KMS-11 (cell line): Measurements from ENCODE around the gene PYGM.

Source experiments
- H2AFZ ChIP-seq: fragments of 200-600 bp; sonication (generic); 2 replicates; pipeline ENCODE4 v1.6.1; 2016; ENCODE audit warnings: antibody characterized with exemption, mixed run types, low read depth
- H3K27ac ChIP-seq: fragments of 200-600 bp; sonication (generic); 2 replicates; pipeline ENCODE4 v1.6.1; 2016; ENCODE audit warnings: mild to moderate bottlenecking, mixed run types
- H3K27me3 ChIP-seq: fragments of 200-600 bp; sonication (generic); 2 replicates; pipeline ENCODE4 v1.6.1; 2017; ENCODE audit warnings: mild to moderate bottlenecking, low read depth, mixed run types, moderate library complexity; ENCODE audit not compliant: insufficient read depth
- H3K36me3 ChIP-seq: fragments of 200-600 bp; sonication (generic); 2 replicates; pipeline ENCODE4 v1.6.1; 2017; ENCODE audit warnings: mild to moderate bottlenecking, mixed run types; ENCODE audit not compliant: insufficient read depth
- H3K4me1 ChIP-seq: fragments of 200-600 bp; sonication (generic); 2 replicates; pipeline ENCODE4 v1.6.1; 2016; ENCODE audit warnings: mild to moderate bottlenecking, low read depth, mixed run types; ENCODE audit not compliant: poor library complexity, severe bottlenecking
- H3K4me2 ChIP-seq: fragments of 200-600 bp; sonication (generic); 2 replicates; pipeline ENCODE4 v1.7.0; 2016; ENCODE audit warnings: mild to moderate bottlenecking, mixed run types
- H3K4me3 ChIP-seq: fragments of 200-600 bp; sonication (generic); IDR thresholded peaks from 2 replicates; pipeline ENCODE4 v1.6.1; 2017; ENCODE audit warnings: low read depth, low read length, mixed read lengths; ENCODE audit not compliant: insufficient read depth
- H3K79me2 ChIP-seq: fragments of 200-600 bp; sonication (generic); 2 replicates; pipeline ENCODE4 v1.6.1; 2016; ENCODE audit warnings: low read depth, mixed run types; ENCODE audit not compliant: insufficient read depth
- H3K9ac ChIP-seq: fragments of 200-600 bp; sonication (generic); 2 replicates; pipeline ENCODE4 v1.6.1; 2016; ENCODE audit warnings: mild to moderate bottlenecking, mixed run types
- H4K20me1 ChIP-seq: fragments of 200-600 bp; sonication (generic); 2 replicates; pipeline ENCODE4 v1.6.1; 2016; ENCODE audit warnings: mild to moderate bottlenecking, mixed run types; ENCODE audit not compliant: insufficient read depth
- TF ChIP-seq, protein P1 (sequence below): fragments of 200-600 bp; sonication (generic); conservative IDR thresholded peaks from 2 replicates; pipeline ENCODE4 v1.6.1; 2017; ENCODE audit warnings: low read depth, mild to moderate bottlenecking, antibody characterized with exemption, low read length, moderate library complexity, mixed read lengths

Gene PYGM

DNA sequence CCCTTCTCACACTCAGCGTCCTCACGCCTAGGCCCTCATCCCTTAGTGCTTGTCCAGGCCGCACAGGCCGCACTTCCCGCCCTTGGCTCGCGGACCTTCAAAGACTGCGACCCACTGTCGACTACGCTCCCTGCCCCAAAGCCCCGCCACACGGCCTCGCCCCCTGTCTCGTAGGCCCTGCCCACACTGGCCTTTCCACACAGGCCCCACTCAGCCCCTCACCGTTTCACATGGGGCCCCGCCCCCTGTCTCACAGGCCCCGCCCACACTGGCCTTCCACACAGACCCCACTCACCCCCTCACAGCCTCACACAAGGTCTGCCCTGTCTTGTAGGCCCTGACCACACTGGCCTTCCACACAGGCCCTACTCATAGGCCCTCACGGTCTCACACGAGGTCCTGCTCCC is 47.8 kb downstream of the PYGM start:
- H3K4me1 ChIP-seq: no peaks in the 10 kb centered on the region
- no peak overlapping the region for H3K4me2 ChIP-seq
- H3K27ac ChIP-seq: no peak overlapping the region
- TF ChIP-seq, protein P1, sequence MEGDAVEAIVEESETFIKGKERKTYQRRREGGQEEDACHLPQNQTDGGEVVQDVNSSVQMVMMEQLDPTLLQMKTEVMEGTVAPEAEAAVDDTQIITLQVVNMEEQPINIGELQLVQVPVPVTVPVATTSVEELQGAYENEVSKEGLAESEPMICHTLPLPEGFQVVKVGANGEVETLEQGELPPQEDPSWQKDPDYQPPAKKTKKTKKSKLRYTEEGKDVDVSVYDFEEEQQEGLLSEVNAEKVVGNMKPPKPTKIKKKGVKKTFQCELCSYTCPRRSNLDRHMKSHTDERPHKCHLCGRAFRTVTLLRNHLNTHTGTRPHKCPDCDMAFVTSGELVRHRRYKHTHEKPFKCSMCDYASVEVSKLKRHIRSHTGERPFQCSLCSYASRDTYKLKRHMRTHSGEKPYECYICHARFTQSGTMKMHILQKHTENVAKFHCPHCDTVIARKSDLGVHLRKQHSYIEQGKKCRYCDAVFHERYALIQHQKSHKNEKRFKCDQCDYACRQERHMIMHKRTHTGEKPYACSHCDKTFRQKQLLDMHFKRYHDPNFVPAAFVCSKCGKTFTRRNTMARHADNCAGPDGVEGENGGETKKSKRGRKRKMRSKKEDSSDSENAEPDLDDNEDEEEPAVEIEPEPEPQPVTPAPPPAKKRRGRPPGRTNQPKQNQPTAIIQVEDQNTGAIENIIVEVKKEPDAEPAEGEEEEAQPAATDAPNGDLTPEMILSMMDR: no peak
- H3K9ac ChIP-seq: no peak overlapping the region
- H3K79me2 ChIP-seq: no peaks in the 10 kb centered on the region
- H2AFZ ChIP-seq: no peak overlapping the region
- H4K20me1 ChIP-seq: no peaks in the 10 kb centered on the region
- peaks cover 69% of the 10 kb centered on the region for H3K27me3 ChIP-seq
- H3K4me3 ChIP-seq: no peak overlapping the region
- no peaks in the 10 kb centered on the region for H3K36me3 ChIP-seq

DNA sequence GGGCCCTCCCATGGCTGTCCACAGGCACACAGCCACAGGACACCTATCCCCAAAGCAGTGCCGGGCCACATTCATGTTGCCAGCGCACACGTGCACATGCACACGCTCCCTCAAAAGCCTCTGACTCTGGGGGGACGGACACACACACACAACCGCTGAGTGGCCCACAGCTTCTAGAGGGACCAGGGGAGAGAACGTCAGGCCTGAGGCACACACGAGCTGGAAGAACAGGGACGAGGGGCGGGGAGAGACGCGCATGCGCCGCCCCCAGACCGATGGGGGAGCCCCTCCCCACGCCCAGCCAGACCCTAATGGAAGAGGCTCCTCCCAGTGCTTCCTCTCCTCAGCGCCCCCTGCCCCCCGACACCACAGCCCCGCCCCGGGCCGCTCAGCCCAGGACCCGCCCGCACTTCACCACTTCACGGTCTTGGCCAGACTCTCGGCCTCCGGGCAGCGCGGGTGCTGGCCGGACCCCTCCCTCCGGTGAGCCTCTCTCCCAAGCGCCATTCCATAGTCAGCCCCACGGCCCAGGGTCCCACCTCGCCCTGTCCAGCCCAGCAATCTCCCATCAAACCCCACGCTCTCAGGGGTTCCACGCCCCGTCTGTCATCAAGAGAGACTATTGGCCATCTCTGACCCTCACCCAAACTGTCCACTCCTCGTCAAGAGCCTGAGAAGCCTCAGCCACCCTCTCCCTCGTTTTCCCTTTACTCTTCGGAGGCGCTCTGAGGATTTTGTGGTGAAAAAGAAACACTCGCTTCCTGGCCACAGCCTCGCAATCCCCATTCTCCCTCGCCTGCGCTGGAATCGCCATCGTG is 48.4 kb downstream of the PYGM start:
- no peak overlapping the region for H2AFZ ChIP-seq

DNA sequence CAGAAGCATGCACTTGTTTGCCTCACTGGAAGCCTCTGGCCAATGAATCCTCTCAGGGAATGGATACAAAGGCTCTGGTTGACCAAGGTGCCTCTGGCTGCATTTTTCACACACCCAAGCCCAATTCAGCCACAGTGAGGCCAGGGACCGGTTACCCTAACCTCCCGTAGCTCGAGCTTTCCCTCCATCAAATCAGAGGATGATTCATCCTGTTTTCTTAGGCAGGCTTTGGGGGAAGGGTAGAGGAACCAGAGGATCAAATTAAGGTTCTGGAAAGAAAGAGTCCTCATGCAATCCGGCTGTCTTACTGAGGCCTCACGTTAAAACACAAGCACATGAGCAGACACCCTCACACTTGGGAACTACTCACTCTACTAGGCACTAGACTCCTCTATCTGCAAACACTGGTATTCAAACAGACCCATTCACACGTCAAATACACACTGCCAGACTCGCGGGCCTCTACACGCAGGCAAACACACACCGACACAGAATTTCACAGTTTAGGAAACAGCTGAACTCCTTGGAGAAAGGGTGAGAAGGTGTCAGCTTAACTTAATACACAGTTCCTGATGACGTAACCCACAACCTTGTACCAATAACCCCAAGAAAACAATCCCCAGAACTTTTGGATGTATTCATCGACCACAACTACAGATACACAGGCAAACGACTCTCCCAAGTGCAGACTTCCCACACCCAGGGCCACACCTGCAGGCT is 49.2 kb downstream of the PYGM start:
- no peak overlapping the region for H3K27ac ChIP-seq
- no peak overlapping the region for H3K9ac ChIP-seq
- H3K4me2 ChIP-seq: no peak overlapping the region
- no peaks in the 10 kb centered on the region for H3K36me3 ChIP-seq
- H2AFZ ChIP-seq: no peak overlapping the region
- H3K79me2 ChIP-seq: no peaks in the 10 kb centered on the region
- peaks cover 62% of the 10 kb centered on the region for H3K27me3 ChIP-seq
- H3K4me3 ChIP-seq: no peak overlapping the region
- no peaks in the 10 kb centered on the region for H4K20me1 ChIP-seq
- H3K4me1 ChIP-seq: no peaks in the 10 kb centered on the region
- TF ChIP-seq, protein P1: no peak

More for the DNA sequence above, 48.4 kb downstream of the PYGM start:
- Histone ChIP-seq H3K4me1 (no peaks in the 10 kb centered on the region), H3K79me2 (no peaks in the 10 kb centered on the region), H4K20me1 (no peaks in the 10 kb centered on the region), H3K36me3 (no peaks in the 10 kb centered on the region), H3K27ac (no peak overlapping the region), H3K4me3 (no peak overlapping the region), H3K9ac (no peak overlapping the region), H3K4me2 (no peak overlapping the region), H3K27me3 (peaks cover 67% of the 10 kb centered on the region)
- TF ChIP-seq, protein P1: no peak

DNA sequence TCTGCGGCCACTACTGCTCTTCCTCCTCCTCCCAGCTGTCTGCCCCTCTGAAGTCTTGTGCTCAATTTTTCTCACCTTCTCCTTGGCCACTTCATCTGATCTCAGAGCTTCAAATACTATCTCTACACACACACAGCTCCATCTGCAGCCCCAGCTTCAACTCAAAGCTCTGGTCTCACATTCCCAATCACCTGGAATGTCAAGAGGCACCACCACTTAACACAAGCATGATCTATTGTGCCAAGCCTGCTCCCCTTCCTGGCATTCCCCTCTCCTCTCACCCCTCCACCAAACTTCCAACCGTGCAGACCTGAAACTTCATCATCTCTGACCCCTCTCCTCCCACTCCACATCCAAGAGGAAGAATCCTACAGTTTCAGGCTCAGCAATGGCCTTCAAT is 54.3 kb downstream of the PYGM start:
- Histone ChIP-seq H3K4me3 (no peak overlapping the region), H2AFZ (no peak overlapping the region), H3K4me2 (no peak overlapping the region), H4K20me1 (no peaks in the 10 kb centered on the region), H3K27me3 (peaks cover 69% of the 10 kb centered on the region), H3K9ac (no peak overlapping the region), H3K79me2 (no peaks in the 10 kb centered on the region), H3K36me3 (no peaks in the 10 kb centered on the region), H3K4me1 (no peaks in the 10 kb centered on the region), H3K27ac (no peak overlapping the region)
- TF ChIP-seq, protein P1: no peak
